ENCODE results near the gene PLA2G4B.

The PLA2G4B gene

DNA sequence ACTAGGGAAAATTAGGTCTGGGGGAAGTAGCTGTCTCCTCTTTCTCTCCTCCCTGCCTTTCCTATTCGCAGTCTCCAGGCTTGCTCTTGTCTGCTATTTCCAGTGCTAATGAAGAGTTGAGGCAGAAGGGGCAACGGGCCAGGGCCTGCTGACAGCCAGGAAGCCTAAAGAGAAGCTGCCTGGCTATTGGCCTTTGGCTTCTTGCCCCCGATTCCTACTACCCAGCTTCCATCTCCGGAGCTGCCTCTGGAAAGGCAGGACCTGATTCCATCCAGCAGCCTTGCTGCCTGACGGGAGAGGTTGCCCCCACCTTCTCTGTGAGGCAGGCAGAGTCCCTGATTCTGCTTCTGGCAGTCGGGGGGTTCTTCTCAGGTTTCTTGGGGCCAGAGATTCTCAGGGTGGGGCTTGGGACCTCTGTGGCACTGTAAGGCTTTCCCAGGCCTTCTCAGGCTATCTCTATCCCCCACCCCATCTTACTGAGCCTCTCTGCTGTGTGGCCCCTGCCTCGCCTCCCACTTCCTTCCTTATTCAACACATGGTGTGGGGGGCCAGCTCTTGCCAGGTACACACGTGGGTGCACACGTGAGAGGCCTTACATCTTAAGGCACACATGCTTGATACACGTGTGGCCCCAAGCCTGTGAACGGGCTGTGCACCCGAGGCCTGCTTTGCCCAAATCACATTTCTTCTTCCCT, 29.0 kb upstream of the PLA2G4B start:
- no peak for DNase-seq

DNA sequence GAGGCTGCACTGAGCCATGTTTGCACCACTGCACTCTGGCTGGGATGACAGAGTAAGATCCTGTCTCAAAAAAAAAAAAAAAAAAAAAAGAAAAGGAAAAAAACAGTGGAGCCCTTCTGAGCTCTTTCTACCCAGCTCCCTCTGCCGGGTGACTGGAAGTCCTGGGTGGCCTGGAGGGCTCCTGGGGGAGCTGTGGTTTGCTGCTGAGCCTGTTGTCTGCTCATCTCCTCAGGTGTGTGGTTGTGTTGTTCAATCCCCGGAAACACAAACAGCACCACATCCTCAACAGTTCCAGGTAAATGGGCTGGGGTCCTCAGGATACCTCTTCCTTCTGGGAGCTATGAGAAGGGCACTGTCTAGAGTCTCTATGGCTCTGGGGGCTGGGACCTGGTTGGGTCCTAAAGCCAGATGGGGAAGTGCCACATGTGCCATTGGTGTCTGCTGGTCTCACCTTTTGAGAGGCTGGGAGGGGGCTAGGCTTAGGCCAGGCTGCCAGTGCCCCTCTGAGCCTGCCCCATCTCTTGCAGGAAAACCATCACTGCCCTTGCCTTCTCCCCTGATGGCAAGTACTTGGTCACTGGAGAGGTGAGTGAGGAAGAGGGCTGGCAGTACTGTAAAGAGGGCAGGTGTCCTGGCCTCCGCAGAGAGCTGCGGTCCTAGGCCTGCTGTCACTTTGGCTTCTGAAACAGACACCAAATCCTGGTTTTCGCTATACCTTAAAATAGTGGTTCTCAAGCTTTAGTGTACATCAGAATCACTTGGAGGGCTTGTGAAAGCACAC, 27.8 kb upstream of the PLA2G4B start:
- DNase-seq, result no peak

DNA sequence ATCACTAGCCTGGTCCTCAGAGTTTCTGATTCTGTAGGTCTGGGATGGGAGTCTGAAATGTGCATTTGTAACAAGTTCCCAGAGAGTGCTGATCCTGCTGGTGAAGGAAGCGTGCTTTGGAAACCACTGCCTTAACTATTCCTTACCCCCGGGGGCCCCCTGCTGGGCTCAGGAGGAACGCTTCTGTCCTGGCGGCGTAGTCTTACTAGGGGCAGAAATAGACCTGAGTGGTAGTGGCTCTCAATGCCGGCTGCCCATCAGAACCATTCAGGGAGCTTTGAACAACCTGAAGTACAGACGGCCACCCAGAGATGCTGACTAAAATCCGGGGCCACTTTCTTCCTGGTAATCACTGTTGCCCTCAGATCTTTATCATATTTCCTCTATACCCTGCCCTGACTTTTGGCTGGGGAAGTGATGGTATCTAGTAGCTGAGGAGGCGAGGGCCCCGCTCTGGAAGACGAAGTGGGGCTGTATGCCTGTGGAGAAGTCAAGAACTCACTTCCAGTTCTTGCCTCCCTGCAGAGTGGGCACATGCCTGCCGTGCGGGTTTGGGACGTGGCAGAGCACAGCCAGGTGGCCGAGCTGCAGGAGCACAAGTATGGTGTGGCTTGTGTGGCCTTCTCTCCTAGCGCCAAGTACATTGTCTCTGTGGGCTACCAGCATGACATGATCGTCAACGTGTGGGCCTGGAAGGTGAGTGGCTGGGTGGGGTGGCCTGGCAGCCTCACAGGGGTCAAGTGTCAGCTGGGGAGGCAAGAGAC, 27.0 kb upstream of the PLA2G4B start:
- DNase-seq, result no peak

DNA sequence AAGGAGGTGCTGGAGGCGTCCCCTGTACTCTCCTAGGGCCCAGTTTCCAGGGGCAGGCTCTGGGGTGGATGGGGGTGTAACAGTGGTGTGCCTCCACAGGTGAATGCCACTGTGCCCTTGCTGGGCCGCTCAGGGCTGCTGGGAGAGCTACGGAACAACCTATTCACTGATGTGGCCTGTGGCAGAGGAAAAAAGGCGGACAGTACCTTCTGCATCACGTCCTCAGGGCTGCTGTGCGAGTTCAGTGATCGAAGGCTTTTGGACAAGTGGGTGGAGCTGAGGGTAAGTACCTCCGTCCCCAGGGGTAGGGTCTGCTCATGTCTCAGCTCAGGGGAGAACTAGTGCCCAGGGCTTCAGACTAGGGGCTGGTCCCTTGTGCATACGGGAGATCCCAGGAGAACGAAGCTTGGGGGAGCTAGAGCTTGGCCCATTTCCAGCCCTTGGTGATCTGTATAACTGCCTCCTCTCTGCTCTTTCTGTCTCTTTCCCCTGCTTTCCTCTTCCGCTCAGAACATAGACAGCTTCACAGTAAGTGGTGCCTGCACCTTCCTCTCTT, 25.7 kb upstream of the PLA2G4B start:
- no peak for DNase-seq

DNA sequence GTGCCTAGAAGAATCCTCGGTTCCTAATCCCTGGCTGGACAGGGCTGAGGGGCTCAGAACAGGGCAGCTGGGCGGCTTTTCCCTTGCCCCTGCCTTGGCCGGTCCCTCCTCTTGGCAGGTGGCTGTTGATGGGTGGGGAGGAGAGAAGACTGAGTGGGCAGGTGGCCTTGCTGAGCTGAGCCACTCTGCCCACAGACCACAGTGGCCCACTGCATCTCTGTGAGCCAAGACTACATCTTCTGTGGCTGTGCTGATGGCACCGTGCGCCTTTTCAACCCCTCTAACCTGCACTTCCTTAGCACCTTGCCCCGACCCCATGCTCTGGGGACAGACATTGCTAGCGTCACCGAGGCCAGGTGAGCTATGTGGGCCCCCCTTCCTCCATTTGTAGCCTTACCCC, 25.2 kb upstream of the PLA2G4B start:
- no peak for DNase-seq

DNA sequence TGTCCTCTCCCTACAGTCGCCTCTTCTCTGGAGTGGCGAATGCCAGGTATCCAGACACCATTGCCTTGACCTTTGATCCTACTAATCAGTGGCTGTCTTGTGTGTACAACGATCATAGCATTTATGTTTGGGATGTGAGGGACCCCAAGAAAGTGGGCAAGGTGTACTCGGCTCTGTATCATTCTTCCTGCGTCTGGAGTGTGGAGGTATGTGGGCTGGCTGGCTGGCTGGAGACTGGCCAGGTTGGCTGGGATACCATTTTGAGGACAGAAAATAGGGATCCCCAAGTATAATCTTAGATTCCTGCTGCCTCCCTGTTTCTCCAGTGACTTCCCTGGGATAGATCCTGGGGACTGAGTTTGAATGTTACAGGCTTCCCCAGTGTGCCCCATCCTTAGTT, 24.1 kb upstream of the PLA2G4B start:
- DNase-seq, result no peak

DNA sequence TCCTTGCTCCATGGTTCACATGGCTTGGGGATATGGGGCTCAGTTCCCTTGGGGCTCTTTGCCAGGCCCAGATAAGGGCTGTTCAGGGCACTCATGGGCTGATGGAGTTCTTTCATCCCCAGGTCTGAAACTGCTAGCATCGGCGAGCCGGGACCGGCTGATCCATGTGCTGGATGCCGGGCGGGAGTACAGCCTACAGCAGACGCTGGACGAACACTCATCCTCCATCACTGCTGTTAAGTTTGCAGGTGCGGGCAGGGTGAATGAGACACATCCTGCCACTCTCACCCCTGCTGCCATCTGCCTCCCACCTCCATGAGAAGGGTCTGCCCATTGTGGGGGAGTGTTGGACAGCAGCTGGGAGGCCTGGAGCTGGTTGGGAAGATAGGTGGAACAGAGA, 21.9 kb upstream of the PLA2G4B start:
- DNase-seq, result no peak

DNA sequence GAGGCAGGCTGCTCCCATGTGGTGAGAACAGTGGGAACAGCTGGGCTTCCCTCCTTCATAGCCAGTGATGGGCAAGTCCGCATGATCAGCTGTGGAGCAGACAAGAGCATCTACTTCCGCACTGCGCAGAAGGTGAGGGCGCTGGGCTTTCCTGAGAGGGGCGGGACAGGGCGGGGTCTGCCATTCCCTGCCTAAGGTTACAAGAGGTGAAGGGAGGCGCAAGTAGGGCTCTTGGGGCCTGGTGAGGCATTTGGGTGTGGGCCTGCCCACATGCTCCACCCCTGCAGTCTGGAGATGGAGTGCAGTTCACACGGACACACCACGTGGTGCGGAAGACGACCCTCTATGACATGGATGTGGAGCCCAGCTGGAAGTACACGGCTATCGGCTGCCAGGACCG, 21.3 kb upstream of the PLA2G4B start:
- DNase-seq, result no peak

DNA sequence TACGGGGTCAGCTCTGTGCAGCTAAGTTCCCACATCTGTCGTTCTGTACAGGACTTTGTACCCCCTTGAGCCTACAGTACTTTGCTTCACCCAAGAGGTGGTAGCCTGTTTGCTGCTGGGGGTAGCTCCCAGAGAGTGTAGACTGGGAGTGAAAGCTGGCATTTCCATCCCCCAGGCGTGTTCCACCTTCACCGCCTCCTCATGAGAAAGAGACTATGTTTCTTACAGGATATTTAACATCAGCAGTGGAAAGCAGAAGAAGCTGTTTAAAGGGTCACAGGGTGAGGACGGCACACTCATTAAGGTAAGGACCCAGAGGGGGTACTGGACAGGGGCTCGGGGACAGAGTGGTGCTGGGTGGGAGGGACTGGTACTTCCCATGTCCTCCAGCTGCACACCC, 20.9 kb upstream of the PLA2G4B start:
- DNase-seq, result no peak

DNA sequence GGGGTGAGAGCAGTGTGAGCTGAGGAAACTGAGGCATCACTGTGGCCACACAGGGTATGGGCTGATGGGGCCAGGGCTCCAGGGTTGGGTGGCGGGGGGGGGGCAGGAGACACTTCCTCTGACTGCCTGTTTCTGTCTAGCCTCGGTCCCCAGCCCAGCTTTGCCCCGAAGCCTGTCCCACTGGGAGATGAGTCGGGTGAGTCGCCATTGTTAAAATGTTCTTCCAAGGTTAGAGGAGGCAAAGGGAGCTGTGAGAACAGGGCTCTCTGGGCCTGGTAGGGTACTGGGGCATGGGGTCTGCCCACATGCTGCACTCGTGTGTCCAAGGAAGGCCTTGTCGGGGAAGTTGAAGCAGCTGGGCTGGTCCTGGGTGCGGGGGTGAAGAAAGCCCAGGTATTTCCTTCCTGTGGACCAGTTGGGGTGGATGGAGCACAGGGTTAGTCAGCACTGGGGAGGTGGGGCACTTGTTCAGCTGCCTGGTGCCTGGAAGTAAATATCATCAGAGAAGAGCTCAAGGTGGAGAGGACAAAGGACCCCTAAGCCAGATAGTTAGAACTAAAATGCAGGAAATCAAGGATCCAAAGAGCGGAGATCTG, 19.1 kb upstream of the PLA2G4B start:
- no peak for DNase-seq

DNA sequence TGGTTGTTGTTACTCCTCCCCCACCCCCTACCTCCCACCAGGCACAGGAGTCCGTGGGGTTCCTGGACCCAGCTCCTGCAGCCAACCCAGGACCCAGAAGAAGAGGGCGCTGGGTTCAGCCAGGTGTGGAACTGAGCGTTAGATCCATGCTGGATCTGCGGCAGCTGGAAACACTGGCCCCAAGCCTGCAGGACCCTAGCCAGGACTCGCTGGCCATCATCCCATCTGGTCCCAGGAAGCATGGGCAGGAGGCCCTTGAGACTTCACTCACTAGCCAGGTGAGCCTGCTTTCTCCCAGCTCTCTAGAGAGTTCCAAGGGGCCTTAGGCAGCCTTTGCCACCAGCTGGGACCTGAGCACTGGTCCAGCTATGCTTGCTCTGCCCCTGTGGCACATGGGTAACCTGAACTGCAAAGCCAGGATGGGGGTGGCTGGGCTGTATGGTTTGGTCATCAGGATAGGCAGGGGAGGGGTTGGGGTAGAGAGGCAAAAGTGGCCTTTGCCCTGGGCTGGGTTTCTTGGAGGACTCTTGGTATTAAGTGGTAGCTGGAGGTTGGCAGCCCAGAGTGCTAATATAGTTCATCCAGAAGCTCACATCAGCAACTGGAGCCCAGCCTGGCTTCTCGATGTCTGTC, 17.7 kb upstream of the PLA2G4B start:
- no peak for DNase-seq

DNA sequence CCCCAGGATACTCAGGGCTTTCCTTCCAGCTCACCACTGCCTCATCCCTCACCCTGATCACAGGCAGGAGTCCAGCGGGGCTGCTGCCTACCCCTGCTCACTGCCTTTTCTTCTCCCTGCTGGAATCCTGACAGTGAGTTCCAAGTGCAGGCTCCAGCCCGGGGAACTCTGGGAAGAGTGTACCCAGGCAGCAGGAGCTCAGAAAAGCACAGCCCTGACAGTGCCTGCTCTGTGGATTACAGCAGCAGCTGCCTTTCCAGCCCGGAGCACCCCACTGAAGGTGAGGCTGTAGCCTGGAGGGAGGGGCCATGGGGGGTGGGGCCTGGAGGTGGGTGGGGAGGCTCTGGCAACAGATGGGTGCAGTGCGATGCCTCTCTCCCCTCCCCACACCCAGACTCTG, 16.8 kb upstream of the PLA2G4B start:
- DNase-seq, result no peak

DNA sequence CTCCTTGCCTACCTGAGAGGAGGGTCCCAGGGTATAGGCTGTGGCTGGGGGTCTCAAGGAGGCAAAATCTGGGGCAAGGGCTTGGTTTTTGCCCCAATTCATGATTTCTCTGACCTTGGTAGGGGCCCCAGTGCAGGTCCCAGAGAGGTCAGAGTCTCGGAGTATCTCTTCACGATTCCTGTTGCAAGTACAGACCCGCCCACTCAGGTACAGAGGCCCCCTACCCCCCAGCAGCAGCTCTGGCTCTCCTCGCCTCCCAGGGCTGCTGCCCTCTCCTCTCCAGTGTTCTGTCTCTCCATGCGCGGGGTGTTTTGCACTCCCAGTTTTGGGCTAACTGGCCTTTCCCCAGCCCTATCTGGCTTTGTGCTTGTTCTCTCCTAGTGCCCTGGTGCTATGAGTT, 16.2 kb upstream of the PLA2G4B start:
- no peak for DNase-seq

DNA sequence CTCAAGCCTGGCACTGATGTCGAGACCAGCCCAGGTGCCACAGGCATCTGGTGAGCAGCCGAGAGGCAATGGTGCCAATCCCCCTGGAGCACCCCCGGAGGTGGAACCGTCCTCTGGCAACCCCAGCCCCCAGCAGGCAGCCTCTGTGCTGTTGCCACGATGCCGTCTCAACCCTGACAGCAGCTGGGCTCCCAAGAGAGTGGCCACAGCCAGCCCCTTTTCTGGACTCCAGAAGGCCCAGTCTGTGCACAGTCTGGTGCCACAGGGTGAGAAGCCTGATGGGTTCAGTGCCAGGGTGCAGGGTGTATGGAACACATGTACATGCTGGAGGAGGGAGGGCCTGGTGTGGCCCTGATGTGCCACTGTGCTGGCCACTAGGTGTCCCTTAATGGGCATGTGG, 15.7 kb upstream of the PLA2G4B start:
- DNase-seq, result no peak

DNA sequence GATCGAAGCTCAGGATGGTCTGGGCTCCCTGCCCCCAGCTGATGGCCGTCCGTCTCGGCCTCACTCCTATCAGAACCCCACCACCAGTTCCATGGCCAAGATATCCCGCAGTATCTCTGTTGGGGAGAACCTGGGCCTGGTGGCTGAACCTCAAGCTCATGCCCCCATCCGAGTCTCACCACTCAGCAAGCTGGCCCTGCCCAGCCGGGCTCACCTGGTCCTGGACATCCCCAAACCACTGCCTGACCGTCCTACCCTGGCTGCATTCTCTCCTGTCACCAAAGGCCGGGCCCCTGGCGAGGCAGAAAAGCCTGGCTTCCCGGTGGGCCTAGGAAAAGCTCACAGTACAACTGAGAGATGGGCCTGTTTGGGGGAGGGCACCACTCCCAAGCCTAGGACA, 15.1 kb upstream of the PLA2G4B start:
- DNase-seq, result no peak

DNA sequence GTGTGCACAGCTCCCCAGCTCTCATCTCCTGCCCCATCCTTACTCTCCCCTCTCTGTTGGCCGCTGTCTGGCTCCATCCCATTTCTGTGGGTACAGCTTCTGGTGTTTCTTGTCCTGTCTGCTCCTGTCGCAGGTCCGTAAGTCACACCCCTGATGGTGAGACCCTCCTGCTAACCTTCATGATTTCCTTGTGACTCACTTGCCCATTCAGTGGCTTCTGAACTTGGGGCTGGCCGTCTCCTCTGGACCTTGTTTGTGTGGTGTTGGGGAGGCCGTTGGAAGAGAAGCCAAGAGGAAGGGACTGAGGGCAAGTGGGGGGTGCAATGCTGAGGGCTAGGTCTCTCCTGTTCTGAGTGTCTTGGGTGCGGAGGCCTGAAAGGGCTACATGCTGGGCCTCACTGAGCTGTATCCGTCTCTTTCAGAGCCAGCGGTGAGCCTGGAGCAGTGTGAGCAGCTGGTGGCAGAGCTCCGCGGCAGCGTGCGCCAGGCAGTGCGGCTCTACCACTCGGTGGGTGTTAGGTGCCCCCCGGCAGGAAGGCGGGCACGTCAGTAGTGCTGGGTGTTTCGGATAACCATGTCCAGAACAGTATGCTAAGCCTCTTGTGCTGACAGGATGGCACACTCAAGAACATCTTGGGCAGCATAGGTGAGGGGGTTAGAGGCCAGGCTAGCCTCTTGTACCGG, 14.4 kb upstream of the PLA2G4B start:
- no peak for DNase-seq

DNA sequence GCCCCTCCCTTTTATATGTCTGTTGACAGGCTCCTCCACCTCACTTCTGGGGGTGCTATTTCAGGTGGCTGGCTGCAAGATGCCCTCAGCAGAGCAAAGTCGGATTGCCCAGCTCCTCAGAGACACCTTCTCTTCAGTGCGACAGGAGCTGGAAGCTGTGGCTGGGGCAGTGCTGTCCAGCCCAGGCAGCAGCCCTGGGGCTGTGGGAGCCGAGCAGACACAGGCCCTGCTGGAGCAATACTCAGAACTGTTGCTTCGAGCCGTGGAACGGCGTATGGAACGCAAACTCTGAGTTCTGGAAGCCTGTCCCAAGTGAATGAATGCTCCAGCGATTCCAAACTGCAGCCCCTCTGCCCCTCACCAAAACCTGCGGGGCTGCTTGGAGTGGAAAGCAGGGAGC, 13.5 kb upstream of the PLA2G4B start:
- no peak for DNase-seq

DNA sequence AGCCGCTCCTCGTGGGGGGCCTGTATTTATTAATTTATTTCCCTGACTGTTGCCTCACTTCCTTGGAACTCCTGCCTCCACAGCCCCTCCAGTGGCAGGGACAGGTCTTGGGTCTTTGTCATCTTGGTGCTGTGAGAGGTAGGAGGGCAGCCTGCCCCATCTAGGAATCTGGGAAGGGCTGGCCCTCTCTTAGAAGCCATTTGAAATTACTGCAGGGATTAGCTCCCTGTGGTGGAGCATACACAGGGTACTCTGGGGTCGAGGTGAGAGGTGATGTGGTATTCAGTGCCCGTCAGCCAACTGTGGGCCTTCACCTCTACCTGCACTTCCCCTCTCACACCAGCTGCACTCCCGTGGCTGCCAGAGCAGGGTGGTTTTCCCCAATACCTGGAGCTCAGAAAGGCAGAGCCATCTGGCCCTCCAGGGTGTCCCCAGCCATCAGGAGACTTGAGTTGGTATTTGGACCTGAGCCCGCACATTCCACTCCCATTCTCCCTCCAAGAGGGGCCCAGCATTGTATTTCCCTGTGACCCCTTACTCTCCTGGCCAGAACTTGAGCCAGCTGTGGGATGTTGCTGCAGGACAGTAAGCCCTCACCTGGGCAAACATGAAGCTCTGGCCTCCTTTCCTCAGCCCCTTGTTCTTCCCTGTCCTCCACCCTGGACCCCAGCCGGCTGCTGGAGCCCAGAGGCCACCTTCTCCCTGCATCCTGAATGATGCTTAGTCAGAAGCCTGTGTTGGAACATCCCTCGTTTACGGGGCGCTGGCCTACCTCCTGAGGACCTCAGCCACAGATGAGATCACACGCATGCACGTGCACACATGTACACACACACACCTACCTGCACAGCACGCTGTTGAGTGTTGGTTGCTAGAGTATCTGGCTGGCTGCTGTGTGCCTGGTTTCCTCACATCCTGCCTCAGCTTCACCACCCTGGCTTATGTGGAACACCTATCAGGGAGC, 12.8 kb upstream of the PLA2G4B start:
- DNase-seq, result no peak

DNA sequence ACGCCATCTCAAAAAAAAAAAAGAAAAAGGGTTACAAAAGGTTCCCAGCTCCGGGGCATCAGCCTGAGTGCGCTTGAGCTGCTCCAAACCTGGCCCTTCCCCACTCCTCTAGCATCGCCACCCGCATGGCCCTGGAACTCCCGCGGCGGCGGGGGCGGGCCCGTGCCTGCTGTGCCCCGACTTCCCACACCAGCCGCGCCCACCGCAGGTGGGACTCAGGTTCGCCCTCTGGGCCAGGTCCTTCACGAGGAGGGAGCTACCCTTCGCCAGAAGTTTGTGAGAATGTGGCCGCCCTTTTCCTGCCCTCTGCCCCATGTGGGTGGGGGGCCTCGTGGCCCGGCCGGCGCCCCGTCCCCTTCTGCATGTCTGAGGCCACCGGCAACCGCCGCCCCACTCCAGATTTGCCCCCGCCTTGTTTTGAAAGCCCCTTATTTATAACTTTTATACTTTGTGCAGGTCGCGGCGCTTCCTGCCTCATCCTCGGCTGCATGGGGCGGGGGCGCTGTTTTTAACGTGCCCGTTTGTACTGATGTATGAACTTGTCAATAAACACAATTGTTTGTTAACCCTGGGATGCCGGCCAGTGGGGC, 11.3 kb upstream of the PLA2G4B start:
- no peak for DNase-seq
